Measurements from ENCODE around the gene SLC41A3.

SLC41A3 gene

DNA sequence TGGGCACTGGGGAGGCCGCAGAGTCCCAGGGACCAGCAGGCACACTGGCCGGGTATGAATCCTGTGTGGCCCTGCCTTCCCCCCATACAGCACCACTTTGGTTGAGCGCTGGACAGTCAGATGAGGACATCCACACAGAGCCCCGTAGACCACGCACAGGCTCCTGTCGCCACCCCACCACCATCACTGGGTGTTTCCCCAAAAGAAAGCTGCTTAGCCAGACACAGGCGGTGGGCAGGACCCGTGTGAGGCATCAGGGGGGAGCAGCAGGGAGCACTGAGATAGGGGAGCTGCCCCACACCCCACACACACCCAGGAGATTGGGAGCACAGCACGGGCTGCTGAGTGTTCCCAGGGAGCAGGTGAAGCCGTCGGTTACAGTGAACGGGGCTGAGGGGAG lies 42.4 kb upstream of the SLC41A3 start:
- H3K27ac Mint-ChIP-seq, result no peak overlapping the region
- no peaks in the 10 kb centered on the region for H3K4me1 Mint-ChIP-seq
- no peak for DNase-seq
- peaks cover 0 to 5% of the 10 kb centered on the region in 2 donors for H3K27me3 Mint-ChIP-seq
- H3K36me3 Mint-ChIP-seq, result no peaks in the 10 kb centered on the region
- no peaks in the 10 kb centered on the region for H3K9me3 Mint-ChIP-seq
- no peak for ATAC-seq (replicated peaks)
- H3K4me3 Mint-ChIP-seq, result no peak overlapping the region

DNA sequence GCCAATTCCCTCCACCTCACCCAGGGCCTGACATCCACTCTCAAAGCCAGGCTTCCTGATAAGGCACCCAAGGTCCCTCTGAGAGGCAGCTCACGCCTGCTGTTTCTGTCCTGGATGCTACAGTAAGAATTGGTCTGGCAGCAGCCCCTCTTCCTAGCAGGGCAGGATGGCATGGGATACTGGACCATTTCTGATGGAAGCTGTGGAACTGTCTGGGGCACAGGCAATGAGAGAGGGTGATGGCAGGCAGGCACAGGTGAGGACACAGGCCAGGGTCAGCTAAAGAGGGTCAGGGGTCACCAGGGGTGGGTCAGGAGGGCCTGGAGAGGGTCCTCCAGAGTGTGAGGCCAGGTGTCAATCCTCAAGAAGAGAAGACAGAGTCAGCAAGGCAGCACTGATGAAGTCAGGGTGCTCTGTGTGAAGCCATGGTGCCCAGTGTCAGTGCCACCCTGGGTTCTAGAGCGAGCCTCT lies 41.9 kb upstream of the SLC41A3 start:
- Mint-ChIP-seq H3K4me3 (no peak overlapping the region), H3K36me3 (no peaks in the 10 kb centered on the region), H3K9me3 (no peaks in the 10 kb centered on the region), H3K4me1 (no peaks in the 10 kb centered on the region), H3K27ac (no peak overlapping the region), H3K27me3 (peaks cover 0 to 5% of the 10 kb centered on the region in 2 donors)
- no peak for ATAC-seq (replicated peaks)
- DNase-seq, result no peak

GRCh38 chr3:126125341-126125740 lies 41.4 kb upstream of the SLC41A3 start:
- Mint-ChIP-seq H3K36me3 (no peaks in the 10 kb centered on the region), H3K9me3 (no peaks in the 10 kb centered on the region), H3K27me3 (peaks cover 0 to 5% of the 10 kb centered on the region in 2 donors), H3K4me3 (no peak overlapping the region), H3K27ac (no peak overlapping the region), H3K4me1 (no peaks in the 10 kb centered on the region)
- no peak for DNase-seq
- no peak for ATAC-seq (replicated peaks)

- Mint-ChIP-seq H3K36me3 (no peaks in the 10 kb centered on the region), H3K4me1 (no peaks in the 10 kb centered on the region), H3K27me3 (peaks cover 0 to 5% of the 10 kb centered on the region in 2 donors), H3K27ac (no peak overlapping the region), H3K9me3 (no peaks in the 10 kb centered on the region), H3K4me3 (no peak overlapping the region)
- no peak for ATAC-seq (replicated peaks)
- no peak for DNase-seq
Observed at GRCh38 chr3:126124896-126125295, 41.0 kb upstream of the SLC41A3 start.

DNA sequence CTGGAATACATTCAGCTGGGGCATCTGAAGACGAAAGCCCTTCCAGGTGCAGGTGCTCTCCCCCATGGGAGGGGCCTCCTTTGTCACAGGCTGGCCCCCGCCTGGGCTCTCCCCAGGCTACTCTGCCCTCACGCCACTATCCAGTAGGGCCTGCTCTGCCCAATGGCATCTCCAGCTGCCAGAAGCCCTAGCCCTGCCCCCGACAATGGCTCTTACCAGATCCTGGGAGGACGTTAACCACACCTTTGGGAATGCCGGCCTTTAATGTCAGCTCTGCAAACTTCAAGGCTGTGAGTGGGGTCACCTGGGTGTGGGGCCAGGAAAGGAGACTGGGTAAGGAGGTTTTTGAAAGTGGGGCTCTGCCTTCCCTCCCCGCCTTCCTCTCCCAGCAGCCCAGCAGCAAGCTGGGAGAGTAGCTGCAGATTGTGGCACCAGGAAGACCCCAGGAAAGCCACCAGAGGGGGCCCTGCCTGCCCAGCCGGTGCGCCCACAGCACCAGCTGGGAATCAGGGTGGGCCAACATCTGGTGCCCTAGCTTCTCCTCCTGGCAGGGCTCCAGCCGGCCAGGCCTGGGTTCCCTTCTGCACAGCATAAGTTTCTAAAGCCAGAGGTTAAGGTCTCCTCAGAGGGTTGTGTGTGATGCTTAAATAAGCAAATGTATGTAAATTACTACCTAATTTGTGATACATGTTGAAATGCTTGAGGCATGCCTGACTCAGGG lies 40.4 kb upstream of the SLC41A3 start:
- H3K4me3 Mint-ChIP-seq, result no peak overlapping the region
- ATAC-seq (replicated peaks) (no peak), DNase-seq (no peak)
- no peak overlapping the region for H3K27ac Mint-ChIP-seq
- no peaks in the 10 kb centered on the region for H3K9me3 Mint-ChIP-seq
- no peaks in the 10 kb centered on the region for H3K36me3 Mint-ChIP-seq
- H3K4me1 Mint-ChIP-seq, result no peaks in the 10 kb centered on the region
- peaks cover 5 to 11% of the 10 kb centered on the region in 2 donors for H3K27me3 Mint-ChIP-seq

GRCh38 chr3:126121632-126122031 lies 37.7 kb upstream of the SLC41A3 start:
- no peaks in the 10 kb centered on the region for H3K9me3 Mint-ChIP-seq

GRCh38 chr3:126121074-126121473 lies 37.1 kb upstream of the SLC41A3 start:
- DNase-seq (no peak), ATAC-seq (replicated peaks) (no peak)
- Mint-ChIP-seq H3K36me3 (no peaks in the 10 kb centered on the region), H3K9me3 (no peaks in the 10 kb centered on the region), H3K27me3 (peaks cover 12% of the 10 kb centered on the region in 2 donors), H3K4me1 (no peaks in the 10 kb centered on the region), H3K4me3 (no peak overlapping the region), H3K27ac (no peak overlapping the region)

More at GRCh38 chr3:126121632-126122031, 37.7 kb upstream of the SLC41A3 start:
- H3K4me1 Mint-ChIP-seq, result no peaks in the 10 kb centered on the region
- no peak overlapping the region for H3K27ac Mint-ChIP-seq
- H3K27me3 Mint-ChIP-seq, result peaks cover 12 to 17% of the 10 kb centered on the region in 2 donors
- no peaks in the 10 kb centered on the region for H3K36me3 Mint-ChIP-seq
- DNase-seq (no peak), ATAC-seq (replicated peaks) (no peak)
- H3K4me3 Mint-ChIP-seq, result no peak overlapping the region

GRCh38 chr3:126119976-126120375 lies 36.1 kb upstream of the SLC41A3 start:
- no peak overlapping the region for H3K27ac Mint-ChIP-seq
- H3K27me3 Mint-ChIP-seq, result peaks cover 12% of the 10 kb centered on the region in 2 donors
- H3K9me3 Mint-ChIP-seq, result no peaks in the 10 kb centered on the region
- DNase-seq (no peak), ATAC-seq (replicated peaks) (no peak)
- no peaks in the 10 kb centered on the region for H3K36me3 Mint-ChIP-seq
- no peaks in the 10 kb centered on the region for H3K4me1 Mint-ChIP-seq
- H3K4me3 Mint-ChIP-seq, result no peak overlapping the region

DNA sequence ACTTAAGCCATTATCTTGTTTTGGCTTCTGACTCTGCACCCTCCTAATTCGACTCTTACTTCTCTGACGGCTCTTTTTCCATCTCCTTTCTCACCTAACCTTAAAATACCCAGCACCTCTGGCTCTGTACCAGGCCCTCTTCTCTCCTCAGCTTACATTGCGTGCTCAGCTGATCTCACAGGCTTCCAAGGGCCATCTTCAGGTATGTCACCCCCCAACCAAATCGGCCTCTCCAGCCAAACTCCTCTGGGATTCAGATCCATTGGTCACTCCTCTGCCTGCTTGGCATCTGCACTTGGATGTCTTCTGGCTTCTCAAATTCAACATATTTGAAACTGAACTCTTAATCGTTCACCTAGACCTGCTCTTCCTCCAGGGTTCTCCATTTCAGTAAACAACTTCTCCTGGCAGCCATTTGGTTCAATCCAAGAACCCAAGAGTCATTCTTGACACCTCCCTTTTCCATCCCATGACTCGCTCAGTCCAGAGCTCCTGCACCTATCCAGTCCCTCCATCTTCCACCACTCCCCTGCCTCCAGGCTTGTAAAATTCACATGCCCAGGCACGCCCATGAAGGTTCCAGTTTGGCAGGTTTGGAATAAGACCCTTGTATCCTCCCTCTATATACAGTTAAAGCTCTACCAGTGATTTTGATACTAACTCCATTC lies 35.2 kb upstream of the SLC41A3 start:
- Mint-ChIP-seq H3K27ac (no peak overlapping the region), H3K9me3 (no peaks in the 10 kb centered on the region), H3K4me3 (no peak overlapping the region), H3K27me3 (peaks cover 12% of the 10 kb centered on the region in 2 donors), H3K4me1 (no peaks in the 10 kb centered on the region), H3K36me3 (no peaks in the 10 kb centered on the region)
- ATAC-seq (replicated peaks) (no peak), DNase-seq (no peak)

- DNase-seq (no peak), ATAC-seq (replicated peaks) (no peak)
- no peaks in the 10 kb centered on the region for H3K4me1 Mint-ChIP-seq
Observed at GRCh38 chr3:126118591-126118990, 34.7 kb upstream of the SLC41A3 start.

GRCh38 chr3:126117786-126118185 lies 33.9 kb upstream of the SLC41A3 start:
- Mint-ChIP-seq H3K27ac (no peak overlapping the region), H3K4me3 (no peak overlapping the region), H3K27me3 (peaks cover 12% of the 10 kb centered on the region in 2 donors), H3K36me3 (no peaks in the 10 kb centered on the region), H3K4me1 (no peaks in the 10 kb centered on the region), H3K9me3 (no peaks in the 10 kb centered on the region)
- ATAC-seq (replicated peaks) (no peak), DNase-seq (no peak)

More at GRCh38 chr3:126118591-126118990, 34.7 kb upstream of the SLC41A3 start:
- H3K9me3 Mint-ChIP-seq, result no peaks in the 10 kb centered on the region
- H3K27ac Mint-ChIP-seq, result no peak overlapping the region
- H3K4me3 Mint-ChIP-seq, result no peak overlapping the region
- H3K27me3 Mint-ChIP-seq, result peaks cover 12% of the 10 kb centered on the region in 2 donors
- no peaks in the 10 kb centered on the region for H3K36me3 Mint-ChIP-seq

- H3K9me3 Mint-ChIP-seq, result no peaks in the 10 kb centered on the region
- ATAC-seq (replicated peaks), result no peak
- H3K4me3 Mint-ChIP-seq, result no peak overlapping the region
- H3K27ac Mint-ChIP-seq, result no peak overlapping the region
- DNase-seq, result no peak
- no peaks in the 10 kb centered on the region for H3K4me1 Mint-ChIP-seq
- peaks cover 12% of the 10 kb centered on the region in 2 donors for H3K27me3 Mint-ChIP-seq
- no peaks in the 10 kb centered on the region for H3K36me3 Mint-ChIP-seq
Observed at GRCh38 chr3:126117212-126117611, 33.3 kb upstream of the SLC41A3 start.

DNA sequence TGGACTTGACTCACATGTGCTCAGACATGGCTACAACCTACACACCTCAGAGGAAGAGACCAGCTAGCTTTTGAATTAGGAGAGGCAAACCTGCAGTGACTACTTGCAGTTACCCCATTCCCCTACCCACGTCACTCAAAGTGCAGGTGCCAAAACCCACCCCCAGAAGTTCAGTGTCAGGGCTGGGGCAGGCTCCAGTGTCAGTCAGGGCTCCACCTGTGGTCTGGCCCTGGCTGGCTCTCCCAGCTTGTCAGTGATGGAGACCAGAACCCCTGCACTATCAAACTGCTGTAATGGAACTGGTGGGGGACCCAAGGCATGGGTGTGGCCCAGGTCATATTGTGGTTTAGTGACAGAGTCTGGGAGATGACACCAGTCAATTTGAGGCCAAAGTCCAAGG lies 32.6 kb upstream of the SLC41A3 start:
- DNase-seq, result no peak
- no peak overlapping the region for H3K4me3 Mint-ChIP-seq
- H3K9me3 Mint-ChIP-seq, result no peaks in the 10 kb centered on the region
- H3K27me3 Mint-ChIP-seq, result peaks cover 12% of the 10 kb centered on the region in 2 donors
- no peaks in the 10 kb centered on the region for H3K36me3 Mint-ChIP-seq
- ATAC-seq (replicated peaks), result no peak
- H3K4me1 Mint-ChIP-seq, result no peaks in the 10 kb centered on the region
- H3K27ac Mint-ChIP-seq, result no peak overlapping the region

GRCh38 chr3:126114443-126115386 lies 30.8 kb upstream of the SLC41A3 start:
- no peak for ATAC-seq (replicated peaks)
- no peaks in the 10 kb centered on the region for H3K4me1 Mint-ChIP-seq
- H3K4me3 Mint-ChIP-seq, result no peak overlapping the region
- H3K9me3 Mint-ChIP-seq, result no peaks in the 10 kb centered on the region
- DNase-seq, result no peak
- H3K27me3 Mint-ChIP-seq, result peaks cover 10 to 11% of the 10 kb centered on the region in 2 donors
- H3K36me3 Mint-ChIP-seq, result no peaks in the 10 kb centered on the region
- no peak overlapping the region for H3K27ac Mint-ChIP-seq

Measured in stimulated activated naive B cell treated with anti-CD40 and anti-IgM and Interleukin-4, amounts not matched to agents 10 μg/mL and 1 μg/mL and 100 μg/mL, for 72 hours (primary cell).